Keratinocyte (primary cell): ENCODE results near the gene MRPL40. TPM values are rescaled to one million over a fixed set of nuclear protein-coding genes. Genes with fewer than 3 reads are reported as not detected.
A peak's percentile ranks its signal among the peaks of the same experiment; 100 is the strongest.

Experiments
- DNase-seq: peaks from one replicate; pipeline ENCODE4 v3.0.0-alpha.2; 2011; ENCODE audit warnings: low read depth, missing footprints, low spot score
- FAIRE-seq: peaks from 2 replicates; lab custom pipeline; 2011; peaks lifted over from hg19 to GRCh38; lab: Jason Lieb, UNC
- H2AFZ ChIP-seq: 2 replicates; pipeline ENCODE4 v1.6.0; 2012; ENCODE audit warnings: low read length, control low read depth, inconsistent platforms; ENCODE audit not compliant: control insufficient read depth
- H3K27ac ChIP-seq: 2 replicates; pipeline ENCODE4 v1.5.1; 2011; ENCODE audit warnings: low read length; ENCODE audit not compliant: control insufficient read depth, insufficient read depth
- H3K27me3 ChIP-seq: 3 replicates; pipeline ENCODE4 v1.6.0; 2011; ENCODE audit warnings: low read length; ENCODE audit not compliant: control insufficient read depth, insufficient read depth; ENCODE audit errors: extremely low read depth
- H3K36me3 ChIP-seq, 2 experiments: 2 replicates in 1 of 2; 3 replicates in 1 of 2; pipeline ENCODE4 v1.5.1; 2011; ENCODE audit warnings: low read length in 2 of 2, mild to moderate bottlenecking in 1 of 2; ENCODE audit not compliant: control insufficient read depth in 2 of 2, insufficient read depth in 2 of 2; ENCODE audit errors: extremely low read depth in 1 of 2
- H3K4me1 ChIP-seq: 3 replicates; pipeline ENCODE4 v1.5.1; 2011; ENCODE audit warnings: low read length; ENCODE audit not compliant: control insufficient read depth, insufficient read depth; ENCODE audit errors: extremely low read depth
- H3K4me2 ChIP-seq: 3 replicates; pipeline ENCODE4 v1.6.0; 2011; ENCODE audit warnings: low read depth, low read length; ENCODE audit not compliant: control insufficient read depth, insufficient read depth; ENCODE audit errors: extremely low read depth
- H3K4me3 ChIP-seq, 3 experiments: fragments of 200-600 bp in 1 of 3; sonication (generic) in 1 of 3; 2 replicates in 2 of 3; 3 replicates in 1 of 3; pipeline ENCODE4 v1.5.1; 2011 to 2016; ENCODE audit warnings: low read length in 3 of 3, mild to moderate bottlenecking in 3 of 3, control low read depth in 2 of 3, inconsistent platforms in 1 of 3, low read depth in 1 of 3, mixed read lengths in 1 of 3, mixed run types in 1 of 3, moderate library complexity in 1 of 3; ENCODE audit not compliant: control insufficient read depth in 2 of 3, insufficient read depth in 2 of 3; ENCODE audit errors: extremely low read depth in 1 of 3
- H3K79me2 ChIP-seq: 2 replicates; pipeline ENCODE4 v1.6.0; 2012; ENCODE audit warnings: low read length; ENCODE audit not compliant: control insufficient read depth, insufficient read depth
- H3K9ac ChIP-seq: 3 replicates; pipeline ENCODE4 v1.6.0; 2011; ENCODE audit warnings: low read length; ENCODE audit not compliant: control insufficient read depth, insufficient read depth; ENCODE audit errors: extremely low read depth
- H3K9me1 ChIP-seq: 3 replicates; pipeline ENCODE4 v1.6.0; 2011; ENCODE audit warnings: low read length; ENCODE audit not compliant: control insufficient read depth, insufficient read depth; ENCODE audit errors: extremely low read depth
- H3K9me3 ChIP-seq: 2 replicates; pipeline ENCODE4 v1.5.1; 2012; ENCODE audit warnings: low read depth, low read length; ENCODE audit not compliant: control insufficient read depth
- H4K20me1 ChIP-seq: 3 replicates; pipeline ENCODE4 v1.6.0; 2011; ENCODE audit warnings: low read length; ENCODE audit not compliant: control insufficient read depth, insufficient read depth; ENCODE audit errors: extremely low read depth
- CTCF ChIP-seq, 3 experiments: IDR thresholded peaks in 1 of 3; conservative IDR thresholded peaks in 1 of 3; optimal IDR thresholded peaks in 1 of 3; 2 replicates in 2 of 3; 3 replicates in 1 of 3; pipeline versions ENCODE3 to v1.5.1; 2011; ENCODE audit warnings: low read length in 3 of 3, mild to moderate bottlenecking in 3 of 3, moderate library complexity in 2 of 3, control low read depth in 1 of 3, inconsistent platforms in 1 of 3; ENCODE audit not compliant: insufficient read depth in 2 of 3; ENCODE audit errors: extremely low read depth in 1 of 3
- EZH2 ChIP-seq: IDR thresholded peaks from one replicate; pipeline ENCODE4 v1.6.1; 2012; ENCODE audit warnings: inconsistent platforms, mild to moderate bottlenecking, low read length, moderate library complexity
- dilution Hi-C: fragments of 300-500 bp; cut with MboI; formaldehyde crosslinking; loops from one replicate; pipeline ENCODE4 v1.7.0; 2020; ENCODE audit warnings: low sequenced_read_pairs; ENCODE audit not compliant: extremely low pct_ligation_motif_present
- polyA plus RNA-seq, 5 experiments: library from polyadenylated mRNA; depleted of rRNA in 3 of 5; stranded (reverse) in 3 of 5; stranded (forward) in 1 of 5; unstranded in 1 of 5; fragments of >200 nt; gene quantifications; 1 replicate in 1 of 5; 2 replicates in 3 of 5; 3 replicates in 1 of 5; pipeline versions ENCODE4 v1.2.1 to v1.2.3, GENCODE V29; 2011 to 2012; ENCODE audit warnings: missing spikeins in 2 of 5, low read depth in 1 of 5, low replicate concordance in 1 of 5

Gene MRPL40
- polyA plus RNA-seq, 1 donor (not counting 4 experiments of a cell fraction or from before 2014, with no cell fraction given), result 46.3 TPM

- Histone ChIP-seq H3K4me2 (no peak overlapping the region), H3K9me1 (no peaks in the 10 kb centered on the region), H3K9me3 (no peaks in the 10 kb centered on the region), H3K9ac (no peak overlapping the region), H3K36me3 (peaks cover 41 to 43% of the 10 kb centered on the region in 2 experiments), H3K4me3 (no peak overlapping the region), H4K20me1 (no peaks in the 10 kb centered on the region), H3K79me2 (no peaks in the 10 kb centered on the region), H3K27me3 (no peaks in the 10 kb centered on the region), H3K27ac (no peak overlapping the region), H3K4me1 (no peaks in the 10 kb centered on the region), H2AFZ (no peak overlapping the region)
- no peak for FAIRE-seq
- peak; percentile 25 for DNase-seq
- dilution Hi-C loops, result loop anchor here (10.0 kb wide), 1 partner anchor 61 kb away; the partner anchor contains the start of gene CLDN5
- TF ChIP-seq CTCF (optimal IDR thresholded peaks at IDR 0.05 in 1 of 3, IDR thresholded peaks at IDR 0.05 in 1 of 3, conservative IDR thresholded peaks at IDR 0.05 in 1 of 3; ENCODE audit: extremely low read depth in 1 of 3, insufficient read depth in 2 of 3, low read length in 3 of 3) (no peak), EZH2 (no peak)
Measured at GRCh38 chr22:19463491-19464469, 31.4 kb downstream of the MRPL40 start.

GRCh38 chr22:19464546-19464945 is 32.2 kb downstream of the MRPL40 start:
- H2AFZ ChIP-seq, result no peak overlapping the region
- H3K9ac ChIP-seq, result no peak overlapping the region
- H3K27ac ChIP-seq, result no peak overlapping the region
- TF ChIP-seq EZH2, result no peak
- no peak for TF ChIP-seq CTCF (optimal IDR thresholded peaks at IDR 0.05 in 1 of 3, IDR thresholded peaks at IDR 0.05 in 1 of 3, conservative IDR thresholded peaks at IDR 0.05 in 1 of 3; ENCODE audit: extremely low read depth in 1 of 3, insufficient read depth in 2 of 3, low read length in 3 of 3)
- no peaks in the 10 kb centered on the region for H3K9me1 ChIP-seq
- H3K4me2 ChIP-seq, result no peak overlapping the region
- peaks cover 46 to 49% of the 10 kb centered on the region in 2 experiments for H3K36me3 ChIP-seq
- no peak for FAIRE-seq
- no peak overlapping the region for H3K4me3 ChIP-seq
- no peaks in the 10 kb centered on the region for H3K4me1 ChIP-seq
- H3K79me2 ChIP-seq, result no peaks in the 10 kb centered on the region
- H3K9me3 ChIP-seq, result no peaks in the 10 kb centered on the region
- H4K20me1 ChIP-seq, result no peaks in the 10 kb centered on the region
- no peaks in the 10 kb centered on the region for H3K27me3 ChIP-seq
- DNase-seq, result no peak
- dilution Hi-C loops, result loop anchor here (10.0 kb wide), 1 partner anchor 60 kb away; the partner anchor contains the start of gene CLDN5
